Measurements from ENCODE around the gene KIRREL3. TPM values are rescaled to one million over a fixed set of nuclear protein-coding genes. Genes with fewer than 3 reads are reported as not detected.

The KIRREL3 gene
- total and polyA plus RNA-seq, 4 donors = 0.02 to 0.71 (median 0.15) TPM; not detected in 1

DNA sequence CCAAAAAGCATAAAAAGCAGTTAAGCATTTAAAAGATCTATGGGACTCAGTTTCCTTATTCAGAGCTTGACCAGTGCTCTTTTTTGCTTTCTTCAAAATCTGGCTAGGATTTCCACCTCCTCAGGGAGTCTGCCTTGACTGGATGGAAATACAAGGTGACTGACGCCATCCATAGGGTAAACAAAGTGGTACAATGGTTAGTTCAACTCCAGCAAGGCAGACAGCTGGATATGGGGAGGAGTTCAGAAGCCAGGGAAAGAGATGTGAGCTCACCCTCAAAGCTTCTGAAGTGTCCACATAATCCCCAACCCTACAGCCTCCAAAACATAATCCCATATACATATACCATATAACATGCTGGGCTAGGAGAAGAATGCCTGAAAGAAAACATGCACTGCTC lies 52.0 kb downstream of the KIRREL3 start:
- H3K9me3 ChIP-seq (ENCODE audit: control insufficient read depth in 4 of 4, insufficient read depth in 3 of 4, low read length in 3 of 4) = peaks cover 0 to 2% (median 0%) of the 10 kb centered on the region in 4 donors
- ATAC-seq (ENCODE audit: insufficient read depth, low FRiP score) = no peak
- no peak for DNase-seq
- no peak overlapping the region for H3K9ac ChIP-seq (ENCODE audit: insufficient read depth in 1 of 2, low read length in 2 of 2)
- H3K4me1 ChIP-seq (ENCODE audit: control insufficient read depth in 5 of 5, insufficient read depth in 5 of 5, low read length in 5 of 5) = no peaks in the 10 kb centered on the region
- WGBS, 2 donors = 76 to 77% methylated on average over 1 of the region's 1 CpG
- H3K36me3 ChIP-seq (ENCODE audit: control insufficient read depth in 4 of 4, insufficient read depth in 4 of 4, low read length in 4 of 4) = no peaks in the 10 kb centered on the region
- H3K27me3 ChIP-seq (ENCODE audit: control insufficient read depth in 3 of 3, insufficient read depth in 3 of 3, low read length in 2 of 3) = no peaks in the 10 kb centered on the region
- H3K27ac ChIP-seq (ENCODE audit: low read depth in 1 of 2, low read length in 1 of 2) = no peak overlapping the region
- H3K4me3 ChIP-seq = no peak overlapping the region
- TF ChIP-seq, protein P1, sequence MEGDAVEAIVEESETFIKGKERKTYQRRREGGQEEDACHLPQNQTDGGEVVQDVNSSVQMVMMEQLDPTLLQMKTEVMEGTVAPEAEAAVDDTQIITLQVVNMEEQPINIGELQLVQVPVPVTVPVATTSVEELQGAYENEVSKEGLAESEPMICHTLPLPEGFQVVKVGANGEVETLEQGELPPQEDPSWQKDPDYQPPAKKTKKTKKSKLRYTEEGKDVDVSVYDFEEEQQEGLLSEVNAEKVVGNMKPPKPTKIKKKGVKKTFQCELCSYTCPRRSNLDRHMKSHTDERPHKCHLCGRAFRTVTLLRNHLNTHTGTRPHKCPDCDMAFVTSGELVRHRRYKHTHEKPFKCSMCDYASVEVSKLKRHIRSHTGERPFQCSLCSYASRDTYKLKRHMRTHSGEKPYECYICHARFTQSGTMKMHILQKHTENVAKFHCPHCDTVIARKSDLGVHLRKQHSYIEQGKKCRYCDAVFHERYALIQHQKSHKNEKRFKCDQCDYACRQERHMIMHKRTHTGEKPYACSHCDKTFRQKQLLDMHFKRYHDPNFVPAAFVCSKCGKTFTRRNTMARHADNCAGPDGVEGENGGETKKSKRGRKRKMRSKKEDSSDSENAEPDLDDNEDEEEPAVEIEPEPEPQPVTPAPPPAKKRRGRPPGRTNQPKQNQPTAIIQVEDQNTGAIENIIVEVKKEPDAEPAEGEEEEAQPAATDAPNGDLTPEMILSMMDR (IDR thresholded peaks at IDR 0.05; ENCODE audit: control extremely low read depth, extremely low read depth) = no peak

DNA sequence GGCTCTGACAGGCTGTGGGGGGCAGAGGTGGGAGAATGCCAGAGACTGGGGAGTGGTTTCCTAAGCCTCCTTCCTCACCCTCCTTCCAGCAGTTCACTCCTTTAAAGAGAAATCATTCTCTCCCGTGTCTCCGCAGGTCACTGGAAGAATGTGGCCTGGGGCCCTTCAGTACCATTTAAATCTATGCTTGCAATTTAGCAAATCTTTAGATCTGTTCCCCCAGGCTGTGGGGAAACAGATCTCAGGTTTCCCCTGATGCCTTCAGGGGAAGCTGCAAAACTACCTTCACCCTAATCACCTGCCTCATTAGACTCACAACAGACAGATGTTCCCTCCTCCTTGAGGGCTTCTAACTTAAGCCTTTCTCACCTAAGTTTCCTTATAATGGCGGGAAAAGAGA lies 55.3 kb downstream of the KIRREL3 start:
- ATAC-seq (ENCODE audit: insufficient read depth, low FRiP score) = no peak
- Histone ChIP-seq H3K36me3 (ENCODE audit: control insufficient read depth in 4 of 4, insufficient read depth in 4 of 4, low read length in 4 of 4) (no peaks in the 10 kb centered on the region), H3K4me1 (ENCODE audit: control insufficient read depth in 5 of 5, insufficient read depth in 5 of 5, low read length in 5 of 5) (no peaks in the 10 kb centered on the region), H3K9ac (ENCODE audit: insufficient read depth in 1 of 2, low read length in 2 of 2) (no peak overlapping the region), H3K27me3 (ENCODE audit: control insufficient read depth in 3 of 3, insufficient read depth in 3 of 3, low read length in 2 of 3) (no peaks in the 10 kb centered on the region), H3K27ac (ENCODE audit: low read depth in 1 of 2, low read length in 1 of 2) (no peak overlapping the region), H3K4me3 (no peak overlapping the region), H3K9me3 (ENCODE audit: control insufficient read depth in 4 of 4, insufficient read depth in 3 of 4, low read length in 3 of 4) (peaks cover 0 to 2% (median 0%) of the 10 kb centered on the region in 4 donors)
- DNase-seq = no peak
- WGBS, 2 donors = 82 to 85% methylated on average over 3 of the region's 3 CpGs
- TF ChIP-seq, protein P1 (IDR thresholded peaks at IDR 0.05; ENCODE audit: control extremely low read depth, extremely low read depth) = no peak

DNA sequence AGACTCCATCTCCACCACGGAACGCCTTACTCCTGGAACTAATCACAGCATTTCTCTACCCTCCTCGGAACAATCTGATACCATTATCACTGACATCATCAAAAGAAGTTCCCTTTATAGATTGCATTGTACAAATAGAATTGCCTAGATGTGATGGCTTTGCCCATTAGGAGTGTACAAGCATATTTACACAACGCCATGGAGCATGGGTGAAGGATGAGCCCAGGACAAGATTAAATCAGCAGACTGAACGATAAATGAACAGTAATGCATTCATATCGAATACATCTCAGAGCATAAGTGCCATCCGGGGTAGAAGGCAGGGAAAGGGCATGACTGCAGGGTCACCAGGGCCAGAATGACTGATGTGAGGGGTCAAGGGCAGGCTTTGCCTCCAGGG lies 57.3 kb downstream of the KIRREL3 start:
- no peak for ATAC-seq (ENCODE audit: insufficient read depth, low FRiP score)
- no peak overlapping the region for H3K9ac ChIP-seq (ENCODE audit: insufficient read depth in 1 of 2, low read length in 2 of 2)
- peaks cover 0 to 2% (median 0%) of the 10 kb centered on the region in 4 donors for H3K9me3 ChIP-seq (ENCODE audit: control insufficient read depth in 4 of 4, insufficient read depth in 3 of 4, low read length in 3 of 4)
- H3K4me1 ChIP-seq (ENCODE audit: control insufficient read depth in 5 of 5, insufficient read depth in 5 of 5, low read length in 5 of 5) = no peaks in the 10 kb centered on the region
- H3K4me3 ChIP-seq = no peak overlapping the region
- TF ChIP-seq, protein P1 (IDR thresholded peaks at IDR 0.05; ENCODE audit: control extremely low read depth, extremely low read depth) = no peak
- WGBS, 2 donors = 79 to 87% methylated on average over 7 of the region's 7 CpGs
- DNase-seq = no peak
- H3K27ac ChIP-seq (ENCODE audit: low read depth in 1 of 2, low read length in 1 of 2) = no peak overlapping the region
- H3K36me3 ChIP-seq (ENCODE audit: control insufficient read depth in 4 of 4, insufficient read depth in 4 of 4, low read length in 4 of 4) = no peaks in the 10 kb centered on the region
- H3K27me3 ChIP-seq (ENCODE audit: control insufficient read depth in 3 of 3, insufficient read depth in 3 of 3, low read length in 2 of 3) = no peaks in the 10 kb centered on the region

DNA sequence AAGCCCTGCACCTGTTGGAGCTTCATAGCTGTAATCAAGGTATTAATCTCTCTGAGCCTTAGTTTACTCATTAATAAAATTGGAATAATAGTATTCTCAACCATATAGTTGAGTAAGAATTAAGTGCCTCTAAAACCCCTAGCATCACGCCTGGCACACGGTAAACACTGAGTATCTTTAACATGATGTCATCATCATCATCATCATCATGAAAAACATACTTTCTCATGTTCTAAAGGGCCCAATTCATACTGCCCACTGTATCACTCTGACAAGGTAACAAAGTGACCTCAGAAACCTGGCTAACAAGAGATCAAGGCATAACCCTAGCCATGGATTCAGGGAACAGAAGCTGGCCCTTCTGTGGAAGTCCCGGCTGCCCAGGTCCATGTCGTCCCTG lies 58.4 kb downstream of the KIRREL3 start:
- 91 to 94% methylated on average over 4 of the region's 4 CpGs for WGBS, 2 donors
- no peaks in the 10 kb centered on the region for H3K27me3 ChIP-seq (ENCODE audit: control insufficient read depth in 3 of 3, insufficient read depth in 3 of 3, low read length in 2 of 3)
- ATAC-seq (ENCODE audit: insufficient read depth, low FRiP score) (no peak), DNase-seq (no peak)
- no peaks in the 10 kb centered on the region for H3K4me1 ChIP-seq (ENCODE audit: control insufficient read depth in 5 of 5, insufficient read depth in 5 of 5, low read length in 5 of 5)
- no peak overlapping the region for H3K27ac ChIP-seq (ENCODE audit: low read depth in 1 of 2, low read length in 1 of 2)
- no peak overlapping the region for H3K4me3 ChIP-seq
- H3K9ac ChIP-seq (ENCODE audit: insufficient read depth in 1 of 2, low read length in 2 of 2) = no peak overlapping the region
- TF ChIP-seq, protein P1 (IDR thresholded peaks at IDR 0.05; ENCODE audit: control extremely low read depth, extremely low read depth) = no peak
- peaks cover 0 to 2% (median 0%) of the 10 kb centered on the region in 4 donors for H3K9me3 ChIP-seq (ENCODE audit: control insufficient read depth in 4 of 4, insufficient read depth in 3 of 4, low read length in 3 of 4)
- H3K36me3 ChIP-seq (ENCODE audit: control insufficient read depth in 4 of 4, insufficient read depth in 4 of 4, low read length in 4 of 4) = no peaks in the 10 kb centered on the region
